22Rv1 (cell line): ENCODE data around the gene CENPP.

Experiments used
- H3K27ac ChIP-seq: fragments of 450-650 bp; 2 replicates; pipeline ENCODE4 v1.5.1; 2017
- CTCF ChIP-seq: fragments of 450-650 bp; IDR thresholded peaks from 2 replicates; pipeline ENCODE4 v1.5.1; 2017; ENCODE audit warnings: mild to moderate bottlenecking
- ZFX ChIP-seq: fragments of 450-650 bp; IDR thresholded peaks from 2 replicates; pipeline ENCODE4 v1.6.1; 2017; ENCODE audit warnings: antibody characterized with exemption, borderline replicate concordance

CENPP gene

GRCh38 chr9:92295827-92296258, 29.9 kb upstream of the CENPP start:
- TF ChIP-seq ZFX: no peak
- TF ChIP-seq CTCF: no peak
- peak overlapping the region; percentile 82 for H3K27ac ChIP-seq

GRCh38 chr9:92297611-92298010, 28.1 kb upstream of the CENPP start:
- TF ChIP-seq ZFX (no peak), CTCF (no peak)
- no peak overlapping the region for H3K27ac ChIP-seq

- no peak for TF ChIP-seq ZFX
- no peak for TF ChIP-seq CTCF
- no peak overlapping the region for H3K27ac ChIP-seq
Measured at GRCh38 chr9:92298036-92298435, 27.7 kb upstream of the CENPP start.

- TF ChIP-seq CTCF: no peak
- no peak for TF ChIP-seq ZFX
- no peak overlapping the region for H3K27ac ChIP-seq
Measured at GRCh38 chr9:92299116-92299515, 26.6 kb upstream of the CENPP start.

DNA sequence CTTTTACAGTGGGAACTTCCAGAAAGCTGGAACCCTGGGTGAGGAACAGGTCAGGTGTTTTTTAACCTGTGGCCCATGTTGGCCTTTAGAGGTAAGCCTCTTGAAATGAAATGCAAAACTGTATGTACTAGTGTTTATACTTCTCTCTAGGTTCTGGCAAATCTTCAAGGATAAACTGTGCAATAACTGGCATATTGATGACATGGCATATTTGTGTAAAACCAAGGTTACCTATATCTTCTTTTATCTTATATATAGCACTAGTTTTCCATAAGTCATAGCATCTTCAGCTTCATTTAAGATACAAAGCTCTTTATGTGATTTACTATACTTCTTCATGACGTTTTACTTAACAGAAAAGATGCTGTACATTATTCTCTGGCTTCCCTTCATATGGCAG, 24.8 kb upstream of the CENPP start:
- TF ChIP-seq CTCF (no peak), ZFX (no peak)
- no peak overlapping the region for H3K27ac ChIP-seq

GRCh38 chr9:92308893-92309292, 16.9 kb upstream of the CENPP start:
- TF ChIP-seq CTCF (no peak), ZFX (no peak)

GRCh38 chr9:92310562-92310961, 15.2 kb upstream of the CENPP start:
- TF ChIP-seq ZFX (no peak), CTCF (no peak)
- H3K27ac ChIP-seq: no peak overlapping the region

More at GRCh38 chr9:92308893-92309292, 16.9 kb upstream of the CENPP start:
- no peak overlapping the region for H3K27ac ChIP-seq
